WI38 (cell line): ENCODE measurements around the gene CCDC117.
A peak's percentile ranks its signal among the peaks of the same experiment; 100 is the strongest.
"Not testable (repeated sequence)": the region's sequence is repeated elsewhere in the genome, so short reads cannot be mapped to it uniquely, and the experiment has no call there.

ENCODE experiments used
- H3K4me3 ChIP-seq: 2 replicates; pipeline ENCODE4 v1.5.1; 2011; ENCODE audit warnings: low read depth, mild to moderate bottlenecking, control low read depth, low read length
- CTCF ChIP-seq: IDR thresholded peaks from 2 replicates; pipeline ENCODE4 v1.5.1; 2012; ENCODE audit warnings: low read depth, mild to moderate bottlenecking, control low read depth, low read length

Gene CCDC117

DNA sequence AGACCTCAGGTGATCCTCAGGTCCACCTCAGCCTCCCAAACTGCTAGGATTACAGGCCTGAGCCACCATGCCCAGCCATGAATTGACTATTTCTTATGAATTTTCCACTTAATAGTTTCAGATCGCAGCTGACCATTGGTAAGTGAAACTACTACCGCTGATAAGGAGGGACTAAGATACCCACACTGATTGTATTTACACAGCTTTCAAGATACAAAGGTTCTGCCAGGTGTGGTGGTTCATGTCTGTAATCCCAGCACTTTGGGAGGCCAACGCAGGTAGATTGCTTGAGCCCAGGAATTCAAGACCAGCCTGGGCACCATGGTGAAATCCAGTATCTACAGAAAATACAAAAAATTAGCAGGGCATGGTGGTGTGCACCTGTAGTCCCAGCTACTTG is 34.8 kb upstream of the CCDC117 start:
- no peak overlapping the region for H3K4me3 ChIP-seq
- TF ChIP-seq CTCF: no peak

DNA sequence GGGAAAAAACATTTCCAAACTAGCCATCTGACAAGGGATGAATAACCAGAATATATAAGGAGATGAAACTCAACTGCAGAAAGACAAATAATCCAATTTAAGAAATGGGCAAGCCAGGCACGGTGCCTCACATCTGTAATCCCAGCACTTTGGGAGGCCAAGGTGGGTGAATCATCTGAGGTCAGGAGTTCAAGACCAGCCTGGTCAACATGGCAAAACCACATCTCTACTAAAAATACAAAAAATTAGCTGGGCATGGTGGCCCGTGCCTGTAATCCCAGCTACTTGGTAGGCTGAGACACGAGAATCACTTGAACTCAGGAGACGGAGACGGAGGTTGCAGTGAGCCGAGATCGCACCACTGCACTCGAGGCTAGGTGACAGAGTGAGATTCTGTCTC is 33.6 kb upstream of the CCDC117 start:
- not testable (repeated sequence) for H3K4me3 ChIP-seq

DNA sequence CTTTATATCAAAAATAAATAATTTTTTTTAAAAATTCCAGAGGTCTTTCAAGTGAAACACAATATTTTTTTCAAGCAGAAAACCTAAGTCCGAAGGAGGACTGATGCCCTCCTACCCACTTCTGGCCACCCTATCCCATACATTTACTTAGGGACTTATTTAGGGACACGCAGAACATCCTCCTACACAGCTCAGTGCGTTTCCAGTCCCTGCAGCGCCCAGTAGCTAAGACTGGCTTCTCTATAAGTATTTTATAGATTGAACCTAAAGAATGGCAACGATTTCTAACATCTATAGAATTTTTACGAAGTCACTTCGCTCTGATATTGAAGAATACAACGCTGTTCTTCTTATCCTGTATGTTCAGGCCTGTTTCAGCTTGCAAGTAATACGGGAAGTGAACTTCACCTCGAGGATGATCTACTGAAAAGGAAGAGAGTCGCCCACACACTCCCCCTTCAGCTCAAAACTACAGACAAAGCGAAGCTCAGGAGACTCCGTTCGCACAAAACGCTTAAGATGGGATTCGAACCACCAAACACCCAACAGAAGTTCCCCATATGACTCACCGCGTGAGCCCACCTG is 31.2 kb upstream of the CCDC117 start:
- TF ChIP-seq CTCF: no peak
- H3K4me3 ChIP-seq: peak overlapping the region; percentile 91

DNA sequence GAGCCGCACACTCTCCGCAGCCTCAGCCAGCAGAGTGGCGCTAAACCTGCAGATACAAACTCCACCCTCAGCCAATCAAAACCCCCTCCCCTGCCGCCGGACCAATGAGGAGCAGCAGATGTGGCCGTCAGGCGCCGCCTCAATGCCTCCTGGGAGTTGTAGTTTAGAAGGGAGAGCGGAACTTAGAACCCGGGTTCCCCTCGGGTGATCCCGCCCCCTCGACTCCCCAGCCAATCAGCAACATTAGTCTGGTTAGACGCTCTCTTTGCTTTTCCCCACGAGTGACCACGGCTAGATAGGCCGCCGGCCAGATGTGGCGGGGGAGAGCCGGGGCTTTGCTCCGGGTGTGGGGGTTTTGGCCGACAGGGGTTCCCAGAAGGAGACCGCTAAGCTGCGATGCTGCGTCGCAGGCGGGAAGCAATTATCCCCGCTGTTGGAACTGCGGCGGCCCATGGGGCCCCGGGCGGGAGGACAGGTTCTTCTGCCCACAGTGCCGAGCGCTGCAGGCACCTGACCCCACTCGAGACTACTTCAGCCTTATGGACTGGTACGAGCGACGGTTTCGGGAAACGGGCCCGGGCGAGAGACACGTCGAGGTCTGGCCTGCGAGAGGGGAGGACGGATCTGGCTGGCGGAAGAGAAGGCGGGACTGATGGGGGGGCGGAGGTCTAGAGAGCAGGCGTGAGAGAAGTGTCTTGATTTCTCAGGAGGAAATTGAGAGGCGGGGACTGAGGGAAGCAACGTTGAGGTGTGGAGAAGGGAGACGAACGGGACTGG is 30.5 kb upstream of the CCDC117 start, which contains the start of the genes CHEK2 and HSCB:
CHEK2 (minus strand) TSS at position 36 of the 777 bp plus-strand sequence. CDS start 7,099 bp downstream, outside the sequence.
HSCB (plus strand) TSS at position 255 of the 777 bp plus-strand sequence; CDS start at position 312, 57 bp downstream.
- H3K4me3 ChIP-seq: peak within 1 kb of the TSS; percentile 91
- no peak for TF ChIP-seq CTCF

- H3K4me3 ChIP-seq: peak overlapping the region; percentile 91
- TF ChIP-seq CTCF: no peak
Measured at GRCh38 chr22:28742562-28742962, 29.9 kb upstream of the CCDC117 start.

- no peak overlapping the region for H3K4me3 ChIP-seq
- no peak for TF ChIP-seq CTCF
Measured at GRCh38 chr22:28743852-28744251, 28.6 kb upstream of the CCDC117 start.

- H3K4me3 ChIP-seq: no peak overlapping the region
- no peak for TF ChIP-seq CTCF
Measured at GRCh38 chr22:28750471-28750881, 22.0 kb upstream of the CCDC117 start.

GRCh38 chr22:28754512-28754911 is 18.0 kb upstream of the CCDC117 start:
- H3K4me3 ChIP-seq: not testable (repeated sequence)
